Kidney (tissue), 14 donors: ENCODE data around the gene EXOC2. TPM values are rescaled to one million over a fixed set of nuclear protein-coding genes. Genes with fewer than 3 reads are reported as not detected.

Experiments
- DNase-seq, 5 donors: peaks; one replicate each; pipeline ENCODE4 v3.0.0-alpha.2; 2013 to 2020
- FAIRE-seq: peaks from 2 replicates; lab custom pipeline; 2012; peaks lifted over from hg19 to GRCh38; lab: Jason Lieb, UNC
- H3K27ac ChIP-seq, 2 donors: one replicate each; pipeline ENCODE4 v1.7.0; 2013; ENCODE audit warnings: low read depth in 2 of 2, low read length in 2 of 2, inconsistent platforms in 1 of 2
- H3K27me3 ChIP-seq: one replicate; pipeline ENCODE4 v1.7.1; 2013; ENCODE audit warnings: low read length, inconsistent platforms; ENCODE audit not compliant: control insufficient read depth, insufficient read depth
- H3K36me3 ChIP-seq, 3 donors: one replicate each; pipeline versions ENCODE4 v1.7.0 to v1.7.1; 2013; ENCODE audit warnings: low read length in 3 of 3, control low read depth in 1 of 3, inconsistent platforms in 1 of 3; ENCODE audit not compliant: insufficient read depth in 3 of 3, control insufficient read depth in 2 of 3
- H3K4me1 ChIP-seq, 3 donors: one replicate each; pipeline versions ENCODE4 v1.7.0 to v1.7.1; 2013; ENCODE audit warnings: low read length in 3 of 3, inconsistent platforms in 1 of 3, low read depth in 1 of 3; ENCODE audit not compliant: control insufficient read depth in 2 of 3, insufficient read depth in 2 of 3
- H3K4me3 ChIP-seq, 3 donors: one replicate each; pipeline versions ENCODE4 v1.7.0 to v1.8.1; 2013; ENCODE audit warnings: low read length in 3 of 3, control low read depth in 1 of 3, inconsistent platforms in 1 of 3
- H3K9ac ChIP-seq, 3 donors: one replicate each; pipeline versions ENCODE4 v1.7.0 to v1.7.1; 2013; ENCODE audit warnings: low read length in 3 of 3, control low read depth in 1 of 3, inconsistent platforms in 1 of 3
- H3K9me3 ChIP-seq, 3 donors: one replicate each; pipeline versions ENCODE4 v1.7.0 to v1.7.1; 2013; ENCODE audit warnings: low read length in 3 of 3, control low read depth in 1 of 3, inconsistent platforms in 1 of 3; ENCODE audit not compliant: control insufficient read depth in 2 of 3, insufficient read depth in 1 of 3
- intact Hi-C: fragments of 100-400 bp; cut with DNase I; formaldehyde crosslinking; loops from one replicate; pipeline ENCODE4 v1.11.1; 2022
- polyA plus RNA-seq: library from polyadenylated mRNA; stranded (reverse); fragments of 350-450 nt; fragmentation: Illumina TruSeq; extraction: RNeasy Lipid Tissue Mini Kit (QIAGEN cat#74804); gene quantifications from one replicate; pipeline ENCODE4 v1.2.3, GENCODE V29; 2014; ENCODE audit warnings: low read depth, low replicate concordance; ENCODE audit not compliant: insufficient read depth
- total RNA-seq: library from RNA; stranded (reverse); fragmentation: NEBNext Ultra II Directional; extraction: Animal tissue kit (Norgen Biotek cat#: 25700); gene quantifications from one replicate; pipeline ENCODE4 v1.2.1, GENCODE V29; 2021
- TF ChIP-seq, protein P1 (sequence below): IDR thresholded peaks from 3 replicates; pipeline ENCODE4 v1.5.1; 2012; ENCODE audit warnings: mild to moderate bottlenecking, moderate library complexity, borderline replicate concordance; ENCODE audit not compliant: insufficient read depth; ENCODE audit errors: extremely low read depth
- donor health status: control.
- donor health status: control.
- donor health status: control.
- donor health status: control.
- donor health status: control.
- donor health status: DM: yes; HTN: yes; CAD: no.
- donor health status: Normal renal cell carcinoma (clear cell type).

The EXOC2 gene
- total and polyA plus RNA-seq, 2 donors from 2014 or later = 8.6 to 21.7 TPM

GRCh38 chr6:586553-586952, 106.4 kb downstream of the EXOC2 start:
- Histone ChIP-seq H3K9me3 (no peaks in the 10 kb centered on the region), H3K4me3 (no peak overlapping the region), H3K27ac (no peak overlapping the region), H3K36me3 (peaks cover 0 to 10% (median 2%) of the 10 kb centered on the region in 3 donors), H3K4me1 (no peaks in the 10 kb centered on the region), H3K27me3 (no peaks in the 10 kb centered on the region), H3K9ac (no peak overlapping the region)
- TF ChIP-seq, protein P1, sequence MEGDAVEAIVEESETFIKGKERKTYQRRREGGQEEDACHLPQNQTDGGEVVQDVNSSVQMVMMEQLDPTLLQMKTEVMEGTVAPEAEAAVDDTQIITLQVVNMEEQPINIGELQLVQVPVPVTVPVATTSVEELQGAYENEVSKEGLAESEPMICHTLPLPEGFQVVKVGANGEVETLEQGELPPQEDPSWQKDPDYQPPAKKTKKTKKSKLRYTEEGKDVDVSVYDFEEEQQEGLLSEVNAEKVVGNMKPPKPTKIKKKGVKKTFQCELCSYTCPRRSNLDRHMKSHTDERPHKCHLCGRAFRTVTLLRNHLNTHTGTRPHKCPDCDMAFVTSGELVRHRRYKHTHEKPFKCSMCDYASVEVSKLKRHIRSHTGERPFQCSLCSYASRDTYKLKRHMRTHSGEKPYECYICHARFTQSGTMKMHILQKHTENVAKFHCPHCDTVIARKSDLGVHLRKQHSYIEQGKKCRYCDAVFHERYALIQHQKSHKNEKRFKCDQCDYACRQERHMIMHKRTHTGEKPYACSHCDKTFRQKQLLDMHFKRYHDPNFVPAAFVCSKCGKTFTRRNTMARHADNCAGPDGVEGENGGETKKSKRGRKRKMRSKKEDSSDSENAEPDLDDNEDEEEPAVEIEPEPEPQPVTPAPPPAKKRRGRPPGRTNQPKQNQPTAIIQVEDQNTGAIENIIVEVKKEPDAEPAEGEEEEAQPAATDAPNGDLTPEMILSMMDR = no peak
- intact Hi-C loops = loop anchor here (10.0 kb wide), 1 partner anchor 808 kb away; no protein-coding TSS in a partner anchor
- no peak for FAIRE-seq
- no peak for DNase-seq

GRCh38 chr6:583635-584034, 109.3 kb downstream of the EXOC2 start:
- Histone ChIP-seq H3K27ac (no peak overlapping the region), H3K4me1 (no peaks in the 10 kb centered on the region), H3K4me3 (no peak overlapping the region), H3K27me3 (no peaks in the 10 kb centered on the region), H3K9me3 (no peaks in the 10 kb centered on the region), H3K9ac (no peak overlapping the region), H3K36me3 (no peaks in the 10 kb centered on the region)
- FAIRE-seq (no peak), DNase-seq (no peak)
- TF ChIP-seq, protein P1 = no peak
- intact Hi-C loops = loop anchor here (10.0 kb wide), 1 partner anchor 811 kb away; no protein-coding TSS in a partner anchor

GRCh38 chr6:583116-583515, 109.8 kb downstream of the EXOC2 start:
- Histone ChIP-seq H3K9me3 (no peaks in the 10 kb centered on the region), H3K27ac (no peak overlapping the region), H3K36me3 (no peaks in the 10 kb centered on the region), H3K4me1 (no peaks in the 10 kb centered on the region), H3K4me3 (no peak overlapping the region), H3K27me3 (no peaks in the 10 kb centered on the region), H3K9ac (no peak overlapping the region)
- FAIRE-seq (no peak), DNase-seq (no peak)
- TF ChIP-seq, protein P1 = no peak
- intact Hi-C loops = loop anchor here (10.0 kb wide), 1 partner anchor 812 kb away; no protein-coding TSS in a partner anchor

DNA sequence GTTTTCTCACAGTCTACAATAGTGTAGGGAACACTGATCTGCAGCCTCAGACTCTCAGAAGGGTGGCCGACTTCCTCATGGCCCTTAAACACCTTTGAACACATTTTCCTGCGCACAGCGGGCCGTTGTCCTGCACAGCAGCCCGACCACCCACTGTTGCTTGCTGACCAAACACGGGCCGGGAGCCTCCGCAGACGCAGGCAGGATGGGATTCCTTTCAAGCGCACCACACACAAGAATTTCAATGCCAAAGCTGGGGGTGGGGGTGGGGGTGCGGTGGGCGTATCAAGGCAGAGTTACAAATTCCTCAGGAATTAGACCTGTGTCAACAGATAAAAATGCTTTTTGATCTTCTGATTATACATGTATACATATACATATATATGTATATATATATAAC, 110.6 kb downstream of the EXOC2 start:
- H3K9me3 ChIP-seq = no peaks in the 10 kb centered on the region
- no peaks in the 10 kb centered on the region for H3K4me1 ChIP-seq
- no peak overlapping the region for H3K9ac ChIP-seq
- no peaks in the 10 kb centered on the region for H3K27me3 ChIP-seq
- DNase-seq (peak in 3 of 5 donors; percentile 20 to 58 (median 37)), FAIRE-seq (no peak)
- no peak overlapping the region for H3K4me3 ChIP-seq
- no peak overlapping the region for H3K27ac ChIP-seq
- intact Hi-C loops = loop anchor here (10.0 kb wide), 1 partner anchor 812 kb away; no protein-coding TSS in a partner anchor
- H3K36me3 ChIP-seq = no peaks in the 10 kb centered on the region
- TF ChIP-seq, protein P1 = no peak
